H9 (cell line): ENCODE measurements around the gene KIAA1586. TPM values are rescaled to one million over a fixed set of nuclear protein-coding genes. Genes with fewer than 3 reads are reported as not detected.

Source experiments
- DNase-seq: peaks from one replicate; pipeline ENCODE4 v3.0.0-alpha.2; 2017
- H2AFZ ChIP-seq: one replicate; pipeline ENCODE4 v1.6.1; 2013; ENCODE audit warnings: mild to moderate bottlenecking, low read length, control low read depth, moderate library complexity
- H2AK5ac ChIP-seq: 2 replicates; pipeline ENCODE4 v1.6.1; 2013; ENCODE audit warnings: low read length, control low read depth, mixed read lengths; ENCODE audit not compliant: insufficient read length
- H2BK120ac ChIP-seq: one replicate; pipeline ENCODE4 v1.6.1; 2013; ENCODE audit warnings: low read depth, mild to moderate bottlenecking, low read length, control low read depth, inconsistent platforms; ENCODE audit not compliant: poor library complexity, severe bottlenecking
- H2BK12ac ChIP-seq: 2 replicates; pipeline ENCODE4 v1.6.1; 2013; ENCODE audit warnings: low read length, control low read depth, mixed read lengths, low read depth; ENCODE audit not compliant: insufficient read length
- H2BK15ac ChIP-seq: 2 replicates; pipeline ENCODE4 v1.6.1; 2013; ENCODE audit warnings: low read depth, low read length, control low read depth
- H2BK20ac ChIP-seq: one replicate; pipeline ENCODE4 v1.6.1; 2013; ENCODE audit warnings: low read depth, mild to moderate bottlenecking, low read length, control low read depth, inconsistent platforms; ENCODE audit not compliant: poor library complexity, severe bottlenecking
- H2BK5ac ChIP-seq: 2 replicates; pipeline ENCODE4 v1.6.1; 2013; ENCODE audit warnings: low read length, control low read depth, mixed read lengths; ENCODE audit not compliant: insufficient read length
- H3K14ac ChIP-seq: 2 replicates; pipeline ENCODE4 v1.6.1; 2013; ENCODE audit warnings: low read length, control low read depth; ENCODE audit not compliant: insufficient read depth
- H3K18ac ChIP-seq: 2 replicates; pipeline ENCODE4 v1.6.1; 2013; ENCODE audit warnings: low read depth, mild to moderate bottlenecking, mixed read lengths, low read length, control low read depth; ENCODE audit not compliant: insufficient read length
- H3K23ac ChIP-seq: 2 replicates; pipeline ENCODE4 v1.6.1; 2013; ENCODE audit warnings: low read length, control low read depth, mixed read lengths, low read depth; ENCODE audit not compliant: insufficient read length
- H3K23me2 ChIP-seq: 2 replicates; pipeline ENCODE4 v1.6.1; 2013; ENCODE audit warnings: low read depth, mild to moderate bottlenecking, mixed read lengths, low read length, control low read depth; ENCODE audit not compliant: insufficient read length, poor library complexity, severe bottlenecking
- H3K27ac ChIP-seq: 2 replicates; pipeline ENCODE4 v1.5.1; 2013; ENCODE audit warnings: low read length, control low read depth, mixed read lengths, low read depth; ENCODE audit not compliant: insufficient read length
- H3K27me3 ChIP-seq: 2 replicates; pipeline ENCODE4 v1.6.1; 2013; ENCODE audit warnings: low read length, control low read depth, inconsistent platforms; ENCODE audit not compliant: insufficient read depth
- H3K4ac ChIP-seq: 2 replicates; pipeline ENCODE4 v1.6.1; 2013; ENCODE audit warnings: low read depth, mild to moderate bottlenecking, control low read depth, inconsistent platforms, low read length, moderate library complexity
- H3K4me1 ChIP-seq: 2 replicates; pipeline ENCODE4 v1.6.1; 2013; ENCODE audit warnings: low read length, control low read depth, inconsistent platforms; ENCODE audit not compliant: insufficient read depth
- H3K4me2 ChIP-seq: 2 replicates; pipeline ENCODE4 v1.6.1; 2013; ENCODE audit warnings: low read length, control low read depth, mixed read lengths; ENCODE audit not compliant: insufficient read length, insufficient read depth
- H3K56ac ChIP-seq: 2 replicates; pipeline ENCODE4 v1.6.1; 2013; ENCODE audit warnings: low read depth, mild to moderate bottlenecking, mixed read lengths, low read length, control low read depth; ENCODE audit not compliant: insufficient read length
- H3K79me1 ChIP-seq: 2 replicates; pipeline ENCODE4 v1.6.1; 2013; ENCODE audit warnings: low read depth, mild to moderate bottlenecking, moderate library complexity, low read length, control low read depth, inconsistent platforms; ENCODE audit not compliant: insufficient read depth, poor library complexity, severe bottlenecking
- H3K79me2 ChIP-seq: 2 replicates; pipeline ENCODE4 v1.6.1; 2013; ENCODE audit warnings: low read length, control low read depth, inconsistent platforms; ENCODE audit not compliant: insufficient read depth
- H3K9ac ChIP-seq: 2 replicates; pipeline ENCODE4 v1.6.1; 2013; ENCODE audit warnings: low read length, control low read depth, mixed read lengths; ENCODE audit not compliant: insufficient read length; ENCODE audit errors: extremely low read depth
- H3K9me3 ChIP-seq: one replicate; pipeline ENCODE4 v1.6.1; 2013; ENCODE audit warnings: low read depth, low read length, inconsistent platforms; ENCODE audit not compliant: control insufficient read depth
- H3T11ph ChIP-seq: one replicate; pipeline ENCODE4 v1.6.1; 2013; ENCODE audit warnings: mild to moderate bottlenecking, low read length, control low read depth, inconsistent platforms
- H4K20me1 ChIP-seq: one replicate; pipeline ENCODE4 v1.6.1; 2013; ENCODE audit not compliant: control insufficient read depth, insufficient read length, insufficient read depth
- H4K5ac ChIP-seq: 2 replicates; pipeline ENCODE4 v1.6.1; 2013; ENCODE audit warnings: low read depth, mild to moderate bottlenecking, mixed read lengths, low read length, control low read depth; ENCODE audit not compliant: insufficient read length
- H4K8ac ChIP-seq: replicated peaks from 2 replicates; pipeline ENCODE4 v1.6.1; 2013; ENCODE audit warnings: low read length, control low read depth, mixed read lengths, low read depth; ENCODE audit not compliant: insufficient read length
- H4K91ac ChIP-seq: 2 replicates; pipeline ENCODE4 v1.6.1; 2013; ENCODE audit warnings: low read depth, mild to moderate bottlenecking, moderate library complexity, mixed read lengths, low read length, control low read depth; ENCODE audit not compliant: insufficient read length
- H3K27ac Mint-ChIP-seq, 3 experiments: 2 replicates in 2 of 3; 3 replicates in 1 of 3; pipeline ENCODE4 v1.8.0; 2020 to 2021; ENCODE audit warnings: mixed read lengths in 3 of 3, mild to moderate bottlenecking in 1 of 3, moderate library complexity in 1 of 3
- H3K27me3 Mint-ChIP-seq: 2 replicates; pipeline ENCODE4 v1.8.0; 2021; ENCODE audit warnings: low read depth, mild to moderate bottlenecking, moderate library complexity, mixed read lengths
- H3K36me3 Mint-ChIP-seq, 3 experiments: 2 replicates in 2 of 3; 3 replicates in 1 of 3; pipeline ENCODE4 v1.8.0; 2020 to 2021; ENCODE audit warnings: low read depth in 3 of 3, mixed read lengths in 3 of 3; ENCODE audit not compliant: insufficient read depth in 1 of 3
- H3K4me1 Mint-ChIP-seq, 2 experiments: 2 replicates each; pipeline ENCODE4 v1.8.0; 2020; ENCODE audit warnings: mixed read lengths in 2 of 2
- H3K4me3 Mint-ChIP-seq, 2 experiments: 2 replicates in 1 of 2; 3 replicates in 1 of 2; pipeline ENCODE4 v1.8.0; 2020 to 2021; ENCODE audit warnings: mild to moderate bottlenecking in 2 of 2, mixed read lengths in 2 of 2, moderate library complexity in 1 of 2
- H3K9me3 Mint-ChIP-seq, 2 experiments: 2 replicates in 1 of 2; 3 replicates in 1 of 2; pipeline ENCODE4 v1.8.0; 2020; ENCODE audit warnings: mild to moderate bottlenecking in 2 of 2, mixed read lengths in 2 of 2, moderate library complexity in 1 of 2
- WGBS: extraction: QIAGEN DNeasy Blood & Tissue Kit; methylation state at CpG from one replicate; pipeline ENCODE4 v1.1.7; 2013; ENCODE audit warnings: missing lambda C conversion rate, low lambda C conversion rate, mixed read lengths; ENCODE audit not compliant: insufficient read length; ENCODE audit errors: extremely low coverage; 5-methylcytosine and 5-hydroxymethylcytosine counted together
- total RNA-seq: library from RNA; stranded (reverse); gene quantifications from 2 replicates; pipeline ENCODE4 v1.2.1, GENCODE V29; 2021
- TF ChIP-seq, protein P1 (sequence below): fragments of 200-600 bp; sonication (generic); conservative IDR thresholded peaks from 3 replicates; pipeline ENCODE4 v1.8.0; 2021; ENCODE audit warnings: antibody characterized with exemption, mild to moderate bottlenecking

The KIAA1586 gene
- total RNA-seq, 1 experiment from 2014 or later: 33.3 TPM

DNA sequence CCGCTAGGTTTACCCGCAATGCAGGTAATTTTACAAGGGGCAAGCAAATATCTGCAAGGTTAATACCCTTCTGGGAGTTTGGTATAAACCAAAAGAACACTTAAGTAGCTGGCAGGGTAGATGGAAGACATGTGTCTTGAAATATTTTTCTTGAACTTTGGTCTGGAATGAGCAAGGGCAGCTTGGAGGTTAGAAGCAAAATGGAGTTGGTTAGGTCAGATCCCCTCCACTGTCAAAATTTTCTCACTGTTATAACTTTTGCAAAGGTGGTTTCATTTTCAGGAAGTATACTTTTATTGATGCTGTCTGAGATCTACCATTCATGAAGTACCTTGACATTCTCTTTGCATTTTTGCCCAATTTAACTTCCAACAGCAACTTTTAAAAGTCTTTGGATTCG lies 13.3 kb upstream of the KIAA1586 start:
- TF ChIP-seq, protein P1, sequence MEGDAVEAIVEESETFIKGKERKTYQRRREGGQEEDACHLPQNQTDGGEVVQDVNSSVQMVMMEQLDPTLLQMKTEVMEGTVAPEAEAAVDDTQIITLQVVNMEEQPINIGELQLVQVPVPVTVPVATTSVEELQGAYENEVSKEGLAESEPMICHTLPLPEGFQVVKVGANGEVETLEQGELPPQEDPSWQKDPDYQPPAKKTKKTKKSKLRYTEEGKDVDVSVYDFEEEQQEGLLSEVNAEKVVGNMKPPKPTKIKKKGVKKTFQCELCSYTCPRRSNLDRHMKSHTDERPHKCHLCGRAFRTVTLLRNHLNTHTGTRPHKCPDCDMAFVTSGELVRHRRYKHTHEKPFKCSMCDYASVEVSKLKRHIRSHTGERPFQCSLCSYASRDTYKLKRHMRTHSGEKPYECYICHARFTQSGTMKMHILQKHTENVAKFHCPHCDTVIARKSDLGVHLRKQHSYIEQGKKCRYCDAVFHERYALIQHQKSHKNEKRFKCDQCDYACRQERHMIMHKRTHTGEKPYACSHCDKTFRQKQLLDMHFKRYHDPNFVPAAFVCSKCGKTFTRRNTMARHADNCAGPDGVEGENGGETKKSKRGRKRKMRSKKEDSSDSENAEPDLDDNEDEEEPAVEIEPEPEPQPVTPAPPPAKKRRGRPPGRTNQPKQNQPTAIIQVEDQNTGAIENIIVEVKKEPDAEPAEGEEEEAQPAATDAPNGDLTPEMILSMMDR: no peak
- no peak overlapping the region for H3K4me2 ChIP-seq
- H3K4ac ChIP-seq: no peak overlapping the region
- H3K4me1 ChIP-seq: no peaks in the 10 kb centered on the region; the same call in 1 of the 2 replicates
- no peak overlapping the region for H3K14ac ChIP-seq
- H2BK120ac ChIP-seq: no peak overlapping the region
- H4K91ac ChIP-seq: no peak overlapping the region
- no peaks in the 10 kb centered on the region for H3K23me2 ChIP-seq
- no peak overlapping the region for H2AK5ac ChIP-seq
- H4K20me1 ChIP-seq: no peaks in the 10 kb centered on the region
- no peak overlapping the region for H4K8ac ChIP-seq
- no peaks in the 10 kb centered on the region for H3K9me3 Mint-ChIP-seq
- H3K4me1 Mint-ChIP-seq: peaks cover 26 to 28% of the 10 kb centered on the region in 2 experiments
- H3K9ac ChIP-seq: no peak overlapping the region
- no peak overlapping the region for H3K27ac Mint-ChIP-seq
- H2BK15ac ChIP-seq: no peak overlapping the region
- no peaks in the 10 kb centered on the region for H3K36me3 Mint-ChIP-seq
- H3K79me1 ChIP-seq: no peaks in the 10 kb centered on the region
- H3K27me3 Mint-ChIP-seq: no peaks in the 10 kb centered on the region
- no peak overlapping the region for H2BK5ac ChIP-seq
- no peak overlapping the region for H4K5ac ChIP-seq
- no peak overlapping the region for H3K56ac ChIP-seq
- H3K27ac ChIP-seq: no peak overlapping the region
- DNase-seq: no peak
- no peaks in the 10 kb centered on the region for H3K9me3 ChIP-seq
- H2BK20ac ChIP-seq: no peak overlapping the region
- H3K23ac ChIP-seq: no peak overlapping the region
- WGBS: no CpG with 5 or more reads among the region's 3 CpGs
- H3T11ph ChIP-seq: no peak overlapping the region
- H3K79me2 ChIP-seq: no peaks in the 10 kb centered on the region
- no peak overlapping the region for H3K4me3 Mint-ChIP-seq
- no peak overlapping the region for H2BK12ac ChIP-seq
- H3K18ac ChIP-seq: no peak overlapping the region
- H3K27me3 ChIP-seq: no peaks in the 10 kb centered on the region
- no peak overlapping the region for H2AFZ ChIP-seq
